Activated T-cell treated with anti-CD3 and anti-CD28 coated beads, Interleukin-2, amount 50 U/mL, for 72 hours (primary cell): Measurements from ENCODE around the gene CHRD. TPM values are rescaled to one million over a fixed set of nuclear protein-coding genes. Genes with fewer than 3 reads are reported as not detected.
A peak's percentile ranks its signal among the peaks of the same experiment; 100 is the strongest.

Source experiments
- ATAC-seq, 2 donors: fragments of 150-1000 bp; cut with Tn5 transposase; replicated peaks in 1 of 2; 2 replicates each; pipeline ENCODE4 v1.10.0; 2021; ENCODE audit warnings: moderate library complexity in 2 of 2, mild to moderate bottlenecking in 1 of 2
- DNase-seq, 2 donors: peaks; one replicate each; pipeline ENCODE4 v3.0.0; 2021 to 2022; ENCODE audit warnings: mixed read lengths in 1 of 2
- H3K27ac Mint-ChIP-seq: one replicate; pipeline ENCODE4 v1.8.0; 2022; ENCODE audit warnings: mild to moderate bottlenecking, moderate library complexity, mixed read lengths
- H3K27me3 Mint-ChIP-seq: one replicate; pipeline ENCODE4 v1.8.0; 2022; ENCODE audit warnings: low read depth, mixed read lengths
- H3K36me3 Mint-ChIP-seq, 2 donors: one replicate each; pipeline ENCODE4 v1.8.0; 2022; ENCODE audit warnings: mixed read lengths in 2 of 2, mild to moderate bottlenecking in 1 of 2; ENCODE audit not compliant: insufficient read depth in 2 of 2
- H3K4me1 Mint-ChIP-seq: one replicate; pipeline ENCODE4 v1.8.0; 2022; ENCODE audit warnings: low read depth, mixed read lengths
- H3K4me3 Mint-ChIP-seq, 2 donors: one replicate each; pipeline ENCODE4 v1.8.0; 2022; ENCODE audit warnings: mild to moderate bottlenecking in 2 of 2, mixed read lengths in 2 of 2, moderate library complexity in 2 of 2
- H3K9me3 Mint-ChIP-seq, 2 donors: one replicate each; pipeline ENCODE4 v1.8.0; 2022; ENCODE audit warnings: mixed read lengths in 2 of 2
- total RNA-seq, 2 donors: library from RNA; stranded (reverse); gene quantifications; one replicate each; pipeline ENCODE4 v1.2.3, GENCODE V29; 2022

Gene CHRD
- total RNA-seq, 2 donors from 2014 or later, result 0.19 TPM; not detected in 1

GRCh38 chr3:184360070-184360928, 19.6 kb upstream of the CHRD start:
- no peaks in the 10 kb centered on the region for H3K27me3 Mint-ChIP-seq
- no peak overlapping the region for H3K27ac Mint-ChIP-seq
- ATAC-seq (no peak), DNase-seq (no peak)
- H3K4me3 Mint-ChIP-seq, result peak overlapping the region; percentile 74 to 90
- H3K4me1 Mint-ChIP-seq, result peaks cover 26% of the 10 kb centered on the region
- no peaks in the 10 kb centered on the region for H3K9me3 Mint-ChIP-seq
- H3K36me3 Mint-ChIP-seq, result peaks cover 7% of the 10 kb centered on the region in 2 donors

- no peak for ATAC-seq
- H3K9me3 Mint-ChIP-seq, result no peaks in the 10 kb centered on the region
Measured at GRCh38 chr3:184360929-184361531, 18.8 kb upstream of the CHRD start.

GRCh38 chr3:184361532-184361931, 18.3 kb upstream of the CHRD start, which contains the start of the genes CLCN2 and POLR2H:
CLCN2 (minus strand) TSS chr3:184361605; CDS start chr3:184361479, 126 bp downstream.
POLR2H (plus strand) TSS chr3:184361710; CDS start chr3:184363493, 1,783 bp downstream.
- Mint-ChIP-seq H3K4me3 (peak within 1 kb of the TSS; percentile 77 to 91), H3K36me3 (peaks cover 9 to 10% of the 10 kb centered on the region in 2 donors), H3K9me3 (no peaks in the 10 kb centered on the region), H3K27me3 (no peaks in the 10 kb centered on the region), H3K27ac (peak within 1 kb of the TSS; percentile 14), H3K4me1 (peaks cover 33% of the 10 kb centered on the region)
- DNase-seq (peak; percentile 64 to 65), ATAC-seq (peak; percentile 51 to 54)

More at GRCh38 chr3:184360929-184361531, 18.8 kb upstream of the CHRD start:
- H3K36me3 Mint-ChIP-seq, result peaks cover 9% of the 10 kb centered on the region in 2 donors
- peak overlapping the region; percentile 74 to 90 for H3K4me3 Mint-ChIP-seq
- no peaks in the 10 kb centered on the region for H3K27me3 Mint-ChIP-seq
- DNase-seq, result no peak
- H3K4me1 Mint-ChIP-seq, result peaks cover 28% of the 10 kb centered on the region
- no peak overlapping the region for H3K27ac Mint-ChIP-seq

GRCh38 chr3:184361932-184362667, 17.8 kb upstream of the CHRD start:
- H3K4me1 Mint-ChIP-seq, result peaks cover 39% of the 10 kb centered on the region
- peak; percentile 50 to 65 for DNase-seq
- H3K27me3 Mint-ChIP-seq, result no peaks in the 10 kb centered on the region
- H3K36me3 Mint-ChIP-seq, result peaks cover 9 to 15% of the 10 kb centered on the region in 2 donors
- no peaks in the 10 kb centered on the region for H3K9me3 Mint-ChIP-seq
- peak overlapping the region; percentile 14 for H3K27ac Mint-ChIP-seq
- ATAC-seq, result peak; percentile 25 to 27
- H3K4me3 Mint-ChIP-seq, result peak overlapping the region; percentile 77 to 91

- Mint-ChIP-seq H3K27me3 (no peaks in the 10 kb centered on the region), H3K9me3 (no peaks in the 10 kb centered on the region)
Measured at GRCh38 chr3:184362668-184363546, 16.9 kb upstream of the CHRD start.

DNA sequence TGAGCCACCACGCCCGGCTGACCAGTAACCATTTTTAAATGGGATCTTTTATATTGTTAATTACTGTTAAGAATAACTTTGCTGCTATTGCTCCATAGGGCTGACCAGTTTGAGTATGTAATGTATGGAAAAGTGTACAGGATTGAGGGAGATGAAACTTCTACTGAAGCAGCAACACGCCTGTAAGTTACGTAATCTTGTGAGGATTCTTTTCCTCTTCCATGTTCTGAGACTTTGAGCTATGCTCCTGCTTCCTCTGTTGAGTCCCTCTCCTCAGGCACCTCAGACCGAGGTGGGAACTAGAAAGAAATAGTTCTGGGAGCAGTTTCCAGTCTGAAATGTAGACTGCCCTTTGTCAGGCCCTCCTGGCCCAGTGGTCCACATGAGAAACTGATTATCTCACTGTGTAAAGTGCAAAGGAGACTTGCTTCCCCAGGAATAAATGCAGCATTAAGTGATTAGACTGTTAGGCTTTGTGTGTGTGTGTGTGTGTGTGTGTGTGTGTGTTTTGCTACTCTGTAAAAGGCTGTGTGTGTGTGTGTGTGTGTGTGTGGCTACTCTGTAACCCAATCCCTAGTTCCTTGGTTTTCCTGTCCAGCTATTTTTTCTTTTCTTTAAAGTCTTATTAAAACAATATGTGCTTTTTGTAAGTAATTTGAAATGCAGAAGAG, 13.1 kb upstream of the CHRD start:
- H3K27me3 Mint-ChIP-seq, result no peaks in the 10 kb centered on the region

More at GRCh38 chr3:184362668-184363546, 16.9 kb upstream of the CHRD start:
- H3K4me1 Mint-ChIP-seq, result peaks cover 41% of the 10 kb centered on the region
- H3K27ac Mint-ChIP-seq, result peak overlapping the region; percentile 90
- ATAC-seq, result peak; percentile 87 to 90
- H3K4me3 Mint-ChIP-seq, result peak overlapping the region; percentile 77 to 91
- peak; percentile 96 to 98 for DNase-seq
- peaks cover 11 to 23% of the 10 kb centered on the region in 2 donors for H3K36me3 Mint-ChIP-seq

DNA sequence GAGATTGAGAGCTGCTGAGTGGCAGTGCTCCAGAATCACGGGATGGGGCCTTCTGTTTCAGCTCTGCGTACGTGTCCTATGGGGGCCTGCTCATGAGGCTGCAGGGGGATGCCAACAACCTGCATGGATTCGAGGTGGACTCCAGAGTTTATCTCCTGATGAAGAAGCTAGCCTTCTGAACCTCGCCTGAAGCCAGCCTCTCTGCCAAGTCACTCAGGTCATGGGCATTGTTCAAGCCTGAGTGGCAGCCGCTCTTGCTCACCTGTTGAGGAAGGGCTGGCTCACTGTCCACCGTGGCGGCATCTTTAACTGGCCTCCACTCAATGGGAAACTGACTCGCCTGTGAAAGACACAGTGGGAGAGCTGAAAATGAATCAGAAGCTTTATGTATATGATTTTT, 11.7 kb upstream of the CHRD start:
- H3K27ac Mint-ChIP-seq, result peak overlapping the region; percentile 2
- no peak overlapping the region for H3K4me3 Mint-ChIP-seq
- no peak for DNase-seq
- H3K36me3 Mint-ChIP-seq, result peaks cover 13 to 29% of the 10 kb centered on the region in 2 donors
- no peak for ATAC-seq
- peaks cover 38% of the 10 kb centered on the region for H3K4me1 Mint-ChIP-seq
- H3K27me3 Mint-ChIP-seq, result no peaks in the 10 kb centered on the region
- no peaks in the 10 kb centered on the region for H3K9me3 Mint-ChIP-seq

More for the DNA sequence above, 13.1 kb upstream of the CHRD start:
- H3K36me3 Mint-ChIP-seq, result peaks cover 14 to 29% of the 10 kb centered on the region in 2 donors
- ATAC-seq (no peak), DNase-seq (no peak)
- H3K4me1 Mint-ChIP-seq, result peaks cover 33% of the 10 kb centered on the region
- H3K4me3 Mint-ChIP-seq, result no peak overlapping the region
- H3K27ac Mint-ChIP-seq, result peak overlapping the region; percentile 25
- no peaks in the 10 kb centered on the region for H3K9me3 Mint-ChIP-seq

- Mint-ChIP-seq H3K9me3 (no peaks in the 10 kb centered on the region), H3K36me3 (peaks cover 13 to 27% of the 10 kb centered on the region in 2 donors)
Measured at GRCh38 chr3:184368586-184369183, 11.2 kb upstream of the CHRD start.

GRCh38 chr3:184371570-184372018, 8.3 kb upstream of the CHRD start:
- no peak overlapping the region for H3K4me3 Mint-ChIP-seq
- no peaks in the 10 kb centered on the region for H3K9me3 Mint-ChIP-seq
- H3K27me3 Mint-ChIP-seq, result peaks cover 12% of the 10 kb centered on the region
- DNase-seq (peak; percentile 65), ATAC-seq (peak; percentile 86 to 88)
- H3K36me3 Mint-ChIP-seq, result peaks cover 6 to 19% of the 10 kb centered on the region in 2 donors
- H3K27ac Mint-ChIP-seq, result no peak overlapping the region
- peaks cover 18% of the 10 kb centered on the region for H3K4me1 Mint-ChIP-seq

More at GRCh38 chr3:184368586-184369183, 11.2 kb upstream of the CHRD start:
- no peak overlapping the region for H3K4me3 Mint-ChIP-seq
- no peaks in the 10 kb centered on the region for H3K27me3 Mint-ChIP-seq
- DNase-seq (no peak), ATAC-seq (no peak)
- H3K27ac Mint-ChIP-seq, result peak overlapping the region; percentile 7
- peaks cover 38% of the 10 kb centered on the region for H3K4me1 Mint-ChIP-seq

DNA sequence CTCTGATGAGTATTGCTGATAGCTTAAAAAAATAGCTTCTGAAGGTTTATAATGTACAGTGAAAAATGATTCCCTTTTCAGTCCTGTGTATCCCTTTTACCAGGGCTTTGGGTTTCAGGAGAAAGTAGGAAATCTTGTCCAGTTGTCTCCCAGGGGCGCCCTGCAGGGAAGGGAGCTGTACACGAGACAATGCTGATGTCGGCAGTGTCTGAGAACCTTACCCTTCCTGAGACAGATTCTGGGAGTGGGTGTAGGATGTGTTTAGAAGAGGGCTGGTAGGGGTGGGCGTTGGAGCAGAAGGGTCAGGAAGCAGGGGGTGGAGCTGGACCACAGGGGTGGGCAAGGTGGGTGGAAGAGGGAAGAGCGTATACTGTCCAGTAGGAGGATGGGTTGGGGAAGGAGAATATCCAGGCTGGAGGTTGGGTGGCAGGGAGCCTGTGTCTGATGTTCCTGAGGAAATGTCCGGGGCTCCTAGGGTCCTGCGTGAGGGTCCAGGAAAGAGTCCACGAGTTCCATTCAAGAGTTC, 7.5 kb upstream of the CHRD start:
- Mint-ChIP-seq H3K36me3 (peaks cover 6 to 12% of the 10 kb centered on the region in 2 donors), H3K9me3 (no peaks in the 10 kb centered on the region), H3K27ac (no peak overlapping the region), H3K27me3 (peaks cover 20% of the 10 kb centered on the region), H3K4me3 (no peak overlapping the region), H3K4me1 (peaks cover 11% of the 10 kb centered on the region)
- DNase-seq (no peak), ATAC-seq (no peak)

GRCh38 chr3:184372911-184373310, 6.9 kb upstream of the CHRD start:
- no peak overlapping the region for H3K27ac Mint-ChIP-seq
- ATAC-seq (no peak), DNase-seq (no peak)
- H3K4me1 Mint-ChIP-seq, result peaks cover 11% of the 10 kb centered on the region
- H3K27me3 Mint-ChIP-seq, result peaks cover 25% of the 10 kb centered on the region
- H3K36me3 Mint-ChIP-seq, result peaks cover 4 to 7% of the 10 kb centered on the region in 2 donors
- no peaks in the 10 kb centered on the region for H3K9me3 Mint-ChIP-seq
- H3K4me3 Mint-ChIP-seq, result no peak overlapping the region
